HG03342 (cell line): ENCODE measurements around the gene PPM1K.

Source experiments
- ATAC-seq: cut with Tn5 transposase; IDR thresholded peaks from one replicate; pipeline ENCODE4 v1.9.1; 2021; ENCODE audit warnings: mild to moderate bottlenecking, moderate library complexity; ENCODE audit not compliant: unreplicated experiment

The PPM1K gene

DNA sequence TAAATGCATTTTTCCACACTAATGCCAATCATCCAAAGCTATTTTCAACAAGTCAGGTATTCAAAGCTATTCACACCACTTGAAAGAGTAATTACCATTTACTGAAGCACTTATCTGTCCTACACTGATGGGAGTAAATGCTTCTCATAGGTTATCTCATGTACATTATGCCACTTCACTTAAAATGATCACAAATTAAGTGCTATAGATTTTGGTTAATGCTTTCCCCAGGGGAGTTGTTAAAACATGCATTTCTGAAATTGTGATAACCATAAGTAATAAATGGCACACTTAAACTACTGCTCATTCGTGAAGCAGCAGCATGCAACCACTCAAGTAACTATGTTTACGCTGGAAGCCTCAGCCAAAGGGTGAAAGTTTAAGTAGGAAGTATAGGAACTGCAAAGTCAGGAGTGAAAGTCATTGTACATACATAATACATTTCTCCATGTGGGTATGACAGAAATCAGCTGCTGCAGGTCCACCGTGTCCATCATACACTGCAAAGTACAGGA, 6.6 kb downstream of the PPM1K start:
- no peak for ATAC-seq

DNA sequence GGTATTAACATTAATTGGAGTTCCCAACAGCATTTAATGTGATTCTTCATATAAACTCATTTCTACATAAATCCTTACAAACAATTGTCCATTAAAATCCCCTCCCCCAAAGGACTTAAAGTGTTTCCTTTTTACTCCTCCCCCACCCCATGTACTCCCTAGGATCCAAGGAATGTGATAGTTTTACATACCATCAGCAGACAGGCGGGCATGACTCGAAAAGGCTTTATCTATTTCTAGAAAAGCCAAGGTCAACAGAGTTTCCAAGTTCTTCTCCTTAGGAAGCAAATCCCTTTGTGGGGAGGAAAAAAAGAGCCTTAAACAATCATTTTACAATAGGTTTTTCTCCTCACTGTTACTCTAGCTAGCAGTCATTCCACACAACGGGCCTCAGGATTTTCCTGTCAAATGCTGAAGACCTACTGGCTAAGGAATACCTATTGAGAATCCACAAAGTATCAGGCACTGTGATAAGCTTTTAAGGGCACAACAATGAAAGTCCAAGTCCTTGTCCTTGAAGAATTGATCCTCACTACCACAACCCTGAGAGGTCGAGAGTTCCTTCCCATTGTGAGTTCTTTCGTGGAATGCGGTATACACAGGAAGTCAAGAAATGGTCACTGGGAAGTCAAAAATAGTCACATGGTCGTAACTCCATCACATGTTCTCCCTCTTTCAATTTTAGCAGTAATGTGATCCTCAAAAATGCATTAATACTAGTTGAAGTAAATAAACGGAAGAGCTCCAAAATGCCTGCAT, 7.2 kb downstream of the PPM1K start:
- no peak for ATAC-seq

- ATAC-seq, result no peak
Measured at GRCh38 chr4:88275949-88276515, 8.3 kb downstream of the PPM1K start.

DNA sequence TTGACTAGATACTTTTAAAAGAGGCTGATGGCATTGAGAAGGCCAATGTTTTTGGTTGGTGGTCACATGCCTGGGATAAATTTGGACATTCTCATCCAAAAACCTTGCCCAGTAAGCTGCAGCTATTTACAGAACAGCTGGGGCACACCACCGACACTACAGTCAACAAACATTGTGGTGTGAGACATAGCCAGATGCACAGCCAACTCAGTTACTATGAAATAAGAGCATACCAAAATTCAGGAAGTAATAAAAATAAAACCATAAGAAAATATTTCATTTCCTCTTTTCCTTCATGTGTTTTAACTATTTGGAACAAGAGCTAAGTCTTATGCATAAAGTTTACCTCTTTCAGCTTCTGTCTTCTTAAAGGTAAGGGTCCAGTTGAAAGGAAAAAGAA, 8.8 kb downstream of the PPM1K start:
- peak; percentile 68 for ATAC-seq

DNA sequence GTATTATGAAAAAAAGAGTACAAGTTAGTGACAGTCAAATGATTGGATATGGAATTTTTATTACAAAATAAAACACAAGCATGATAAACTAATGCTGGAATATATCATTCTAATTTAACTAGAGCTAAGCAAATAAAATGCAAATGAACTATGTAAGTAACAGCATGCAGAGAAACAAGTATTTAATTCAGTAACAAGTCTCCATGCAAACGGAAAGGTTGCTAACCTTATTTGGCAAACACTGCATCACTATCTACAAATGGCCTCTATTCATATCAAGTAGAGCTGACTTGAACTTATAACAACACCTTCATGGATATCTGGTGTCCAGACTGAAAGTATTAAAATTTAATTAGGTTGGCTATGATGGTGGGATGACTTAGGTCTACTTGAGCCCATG, 15.4 kb downstream of the PPM1K start:
- ATAC-seq, result no peak

DNA sequence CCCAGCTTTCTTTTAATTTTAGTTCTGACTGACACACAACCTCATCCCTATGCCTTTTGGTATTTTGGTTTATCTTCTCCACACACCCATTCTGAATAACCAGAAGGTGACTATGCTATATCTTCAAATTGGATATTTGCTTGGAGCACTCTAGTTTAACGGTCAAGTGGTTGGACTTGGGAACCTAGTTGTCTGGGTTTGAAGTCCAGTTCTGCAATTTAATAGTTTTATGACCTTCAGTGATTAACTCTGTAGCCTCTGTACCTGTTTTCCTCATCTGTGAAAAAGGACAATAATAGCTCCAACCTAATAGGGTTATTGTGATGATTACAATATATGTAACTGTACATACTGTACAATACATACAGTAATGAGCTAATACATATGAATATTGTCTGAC, 20.0 kb downstream of the PPM1K start:
- no peak for ATAC-seq

DNA sequence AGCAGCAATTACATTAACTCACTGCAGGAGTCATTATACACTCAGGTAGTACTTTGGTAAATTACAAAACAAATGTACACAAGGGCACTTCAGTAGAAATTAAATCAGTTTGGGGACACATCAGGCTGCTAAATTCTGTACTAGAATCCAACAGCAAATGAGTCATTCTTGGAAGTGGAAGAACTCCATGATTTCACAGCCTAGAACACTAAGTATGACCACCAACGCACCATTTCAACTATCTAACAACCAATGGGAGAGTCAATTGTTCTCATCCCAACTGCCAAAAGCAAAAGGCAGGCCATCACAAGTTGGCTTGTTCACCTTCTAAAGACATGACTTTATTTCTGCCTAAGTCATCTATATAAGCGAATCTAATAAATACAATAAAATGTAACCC, 26.6 kb downstream of the PPM1K start:
- ATAC-seq, result no peak

GRCh38 chr4:88255111-88255510, 29.2 kb downstream of the PPM1K start:
- ATAC-seq, result no peak

- no peak for ATAC-seq
Measured at GRCh38 chr4:88251924-88252323, 32.4 kb downstream of the PPM1K start.

DNA sequence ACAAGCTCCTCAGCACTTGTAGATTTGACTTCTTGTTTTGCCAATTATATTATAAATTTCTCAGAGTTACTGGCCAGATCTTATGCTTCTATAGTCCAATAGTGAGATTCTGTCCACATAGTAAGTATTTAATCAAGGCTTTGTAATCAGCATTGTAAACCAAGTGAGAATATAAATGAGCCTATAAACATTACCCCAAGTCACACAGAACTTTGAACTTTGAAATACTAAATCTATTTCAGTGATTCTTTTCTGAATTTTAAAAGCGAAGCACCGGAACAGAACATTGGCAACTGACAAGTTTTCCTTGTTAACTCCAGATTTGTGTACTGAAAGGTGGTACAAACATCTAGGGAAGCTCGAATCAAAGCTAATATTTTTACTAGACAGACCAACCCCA, 37.2 kb downstream of the PPM1K start:
- ATAC-seq, result no peak

DNA sequence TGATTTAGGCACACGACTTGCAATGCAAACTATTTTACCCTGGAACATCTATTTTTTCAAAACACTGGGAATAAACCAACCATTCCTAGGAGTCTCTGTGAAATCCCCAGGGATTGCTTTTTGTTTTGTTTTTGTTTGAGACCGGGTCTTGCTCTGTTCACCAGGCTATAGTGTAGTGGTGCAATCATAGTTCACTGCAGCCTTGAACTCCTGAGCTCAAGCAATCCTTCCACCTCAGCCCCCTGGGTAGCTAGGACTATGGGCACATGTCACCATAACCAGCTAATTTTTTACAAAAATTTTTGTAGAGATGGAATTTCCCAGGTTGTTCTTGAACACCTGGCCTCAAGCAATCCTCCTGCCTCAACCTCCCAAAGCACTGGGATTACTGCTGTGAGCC, 37.8 kb downstream of the PPM1K start:
- no peak for ATAC-seq

GRCh38 chr4:88244816-88245579, 39.4 kb downstream of the PPM1K start:
- no peak for ATAC-seq

DNA sequence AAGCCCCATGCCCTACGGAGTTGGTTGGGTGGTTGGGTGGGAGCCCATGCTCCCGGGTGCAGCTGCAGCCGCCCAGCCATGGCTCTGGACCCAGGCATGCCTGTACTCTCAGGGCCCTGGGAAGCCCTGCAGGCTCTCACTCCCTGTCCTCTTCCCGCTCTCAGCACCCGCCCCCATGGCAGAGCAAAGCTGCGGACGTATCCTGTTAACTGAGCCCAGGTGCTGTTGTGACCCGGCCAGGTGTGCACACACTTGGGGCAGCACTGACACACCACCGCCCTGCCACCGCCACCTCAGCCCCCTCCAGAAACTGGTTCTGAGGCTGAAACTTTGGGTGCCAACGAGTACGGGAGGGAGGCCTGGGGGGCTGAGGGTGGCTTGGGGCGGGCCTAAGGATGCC, 40.3 kb downstream of the PPM1K start:
- ATAC-seq, result no peak

DNA sequence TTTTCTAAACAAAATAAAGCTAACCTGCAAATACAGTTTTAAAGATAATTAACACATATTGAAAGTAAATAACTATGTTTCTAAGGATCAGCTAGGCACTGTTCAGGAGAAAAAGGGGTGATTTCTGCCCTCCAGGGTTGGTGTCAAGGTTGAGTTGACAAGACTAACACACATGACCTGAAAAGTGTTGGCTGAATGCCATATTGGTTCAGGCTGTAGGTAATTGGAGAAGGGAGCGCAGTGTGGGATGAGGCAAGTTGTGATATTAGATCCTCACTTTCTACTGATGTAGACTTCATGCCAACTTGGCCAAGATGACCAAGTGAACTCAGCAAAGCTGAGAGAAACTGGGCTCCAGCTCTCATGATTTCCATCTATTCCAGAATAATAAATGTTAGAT, 42.2 kb downstream of the PPM1K start:
- no peak for ATAC-seq

GRCh38 chr4:88240297-88240714, 44.1 kb downstream of the PPM1K start:
- ATAC-seq, result no peak

GRCh38 chr4:88230969-88231771, 53.2 kb downstream of the PPM1K start:
- no peak for ATAC-seq

DNA sequence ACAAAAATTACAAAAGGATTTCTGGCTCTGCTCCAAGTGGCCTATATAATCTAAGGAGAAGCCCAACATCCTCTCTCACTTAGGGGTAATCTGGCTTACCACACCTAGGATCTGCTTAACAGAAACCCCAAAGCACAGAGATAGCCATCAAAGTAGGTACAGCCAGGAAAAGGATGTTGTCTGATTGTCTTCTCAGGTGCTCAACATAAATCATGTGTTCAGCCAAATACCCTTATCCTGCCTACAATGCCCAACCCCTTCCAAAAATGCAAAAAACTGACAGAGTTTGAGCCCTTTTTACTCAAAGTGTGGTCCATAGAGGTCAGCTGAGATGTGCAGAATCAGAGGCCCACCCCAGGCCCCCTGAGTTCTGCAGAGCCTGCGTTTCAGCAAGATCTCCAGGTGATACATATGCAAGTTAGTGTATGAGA, 53.9 kb downstream of the PPM1K start:
- ATAC-seq, result no peak

- no peak for ATAC-seq
Measured at GRCh38 chr4:88227734-88228133, 56.6 kb downstream of the PPM1K start.

DNA sequence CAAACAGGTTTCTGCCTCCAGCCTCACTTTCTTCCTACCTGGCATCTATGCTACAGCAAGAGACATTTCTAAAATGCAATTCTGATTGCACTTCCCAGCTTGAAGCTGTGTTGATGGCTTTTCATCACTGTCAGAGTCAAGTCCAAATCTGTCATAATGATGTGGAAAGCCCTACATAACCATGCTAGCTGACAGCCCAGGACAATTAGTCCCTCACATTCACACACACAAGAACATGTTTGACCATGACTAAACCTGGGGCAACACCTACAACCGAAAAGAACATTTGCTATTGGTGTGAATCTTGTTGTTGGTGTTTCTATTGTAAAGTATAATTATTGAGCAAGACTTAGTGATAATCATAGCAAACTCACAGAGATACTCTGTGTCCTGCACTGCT, 58.2 kb downstream of the PPM1K start:
- ATAC-seq, result no peak

GRCh38 chr4:88225232-88226105, 58.9 kb downstream of the PPM1K start:
- ATAC-seq, result no peak
